Mesendoderm (in vitro differentiated cells): Measurements from ENCODE around the gene RHOU.
"Not testable (repeated sequence)": the region's sequence is repeated elsewhere in the genome, so short reads cannot be mapped to it uniquely, and the experiment has no call there.

Source experiments
- DNase-seq: peaks from one replicate; pipeline ENCODE4 v3.0.0; 2013
- H2AK5ac ChIP-seq: 2 replicates; pipeline ENCODE4 v1.6.1; 2013; ENCODE audit warnings: low read length, inconsistent platforms
- H2BK120ac ChIP-seq: 2 replicates; pipeline ENCODE4 v1.6.1; 2013; ENCODE audit warnings: low read depth, mild to moderate bottlenecking, low read length, moderate library complexity, mixed read lengths
- H2BK15ac ChIP-seq: replicated peaks from 2 replicates; pipeline ENCODE4 v1.6.1; 2013; ENCODE audit warnings: low read depth, mild to moderate bottlenecking, moderate library complexity
- H2BK5ac ChIP-seq: 2 replicates; pipeline ENCODE4 v1.6.1; 2013; ENCODE audit warnings: low read length, inconsistent platforms
- H3K18ac ChIP-seq: 2 replicates; pipeline ENCODE4 v1.6.1; 2013; ENCODE audit warnings: mild to moderate bottlenecking, low read length, mixed read lengths
- H3K23ac ChIP-seq: one replicate; pipeline ENCODE4 v1.6.1; 2013; ENCODE audit warnings: low read length
- H3K27ac ChIP-seq: 2 replicates; pipeline ENCODE4 v1.5.1; 2013; ENCODE audit warnings: low read depth, mild to moderate bottlenecking, inconsistent platforms, low read length, moderate library complexity
- H3K27me3 ChIP-seq: 2 replicates; pipeline ENCODE4 v1.6.1; 2013; ENCODE audit warnings: low read length, control low read depth, mild to moderate bottlenecking, inconsistent platforms; ENCODE audit not compliant: insufficient read depth, poor library complexity
- H3K36me3 ChIP-seq: 2 replicates; pipeline ENCODE4 v1.6.1; 2013; ENCODE audit warnings: low read length, inconsistent platforms; ENCODE audit not compliant: control insufficient read depth, insufficient read depth
- H3K4ac ChIP-seq: one replicate; pipeline ENCODE4 v1.6.1; 2013; ENCODE audit warnings: low read depth, mild to moderate bottlenecking, low read length, moderate library complexity
- H3K4me1 ChIP-seq: 2 replicates; pipeline ENCODE4 v1.6.1; 2013; ENCODE audit warnings: low read depth, low read length, inconsistent platforms; ENCODE audit not compliant: control insufficient read depth
- H3K4me2 ChIP-seq: 2 replicates; pipeline ENCODE4 v1.6.1; 2013; ENCODE audit warnings: low read length
- H3K4me3 ChIP-seq: 2 replicates; pipeline ENCODE4 v1.5.1; 2013; ENCODE audit warnings: mild to moderate bottlenecking, low read length
- H3K56ac ChIP-seq: one replicate; pipeline ENCODE4 v1.6.1; 2013; ENCODE audit warnings: low read length
- H3K79me1 ChIP-seq: 2 replicates; pipeline ENCODE4 v1.6.1; 2013; ENCODE audit warnings: low read length, inconsistent platforms
- H3K79me2 ChIP-seq: 2 replicates; pipeline ENCODE4 v1.6.1; 2013; ENCODE audit warnings: mild to moderate bottlenecking, low read length; ENCODE audit not compliant: control insufficient read depth, insufficient read depth
- H3K9ac ChIP-seq: 2 replicates; pipeline ENCODE4 v1.6.1; 2013; ENCODE audit warnings: low read length, inconsistent platforms
- H4K5ac ChIP-seq: one replicate; pipeline ENCODE4 v1.6.1; 2013; ENCODE audit warnings: low read length
- H4K8ac ChIP-seq: one replicate; pipeline ENCODE4 v1.6.1; 2013; ENCODE audit warnings: low read depth, mild to moderate bottlenecking, control low read depth, low read length, moderate library complexity
- WGBS: extraction: QIAGEN DNeasy Blood & Tissue Kit; methylation state at CpG from one replicate; pipeline ENCODE4 v1.1.7; 2013; ENCODE audit warnings: low lambda C conversion rate, missing lambda C conversion rate; ENCODE audit not compliant: insufficient coverage; ENCODE audit errors: extremely low coverage; 5-methylcytosine and 5-hydroxymethylcytosine counted together

The RHOU gene

GRCh38 chr1:228770779-228771223, 35.5 kb downstream of the RHOU start:
- Histone ChIP-seq H3K4me3 (no peak overlapping the region), H3K79me2 (no peaks in the 10 kb centered on the region), H2BK15ac (no peak overlapping the region), H3K4me2 (no peak overlapping the region), H3K23ac (no peak overlapping the region), H3K79me1 (no peaks in the 10 kb centered on the region), H2BK120ac (no peak overlapping the region), H2AK5ac (no peak overlapping the region), H4K5ac (no peak overlapping the region), H3K4me1 (no peaks in the 10 kb centered on the region), H2BK5ac (no peak overlapping the region), H3K9ac (no peak overlapping the region), H3K56ac (no peak overlapping the region), H4K8ac (no peak overlapping the region), H3K27ac (no peak overlapping the region), H3K27me3 (no peaks in the 10 kb centered on the region), H3K4ac (no peak overlapping the region), H3K18ac (no peak overlapping the region), H3K36me3 (no peaks in the 10 kb centered on the region)
- no peak for DNase-seq
- WGBS: no CpG with 5 or more reads among the region's 5 CpGs

- no peak overlapping the region for H3K56ac ChIP-seq
- H3K79me2 ChIP-seq: no peaks in the 10 kb centered on the region
- H3K9ac ChIP-seq: no peak overlapping the region
- no peak overlapping the region for H3K4me3 ChIP-seq
- no peak overlapping the region for H4K5ac ChIP-seq
- H3K27me3 ChIP-seq: no peaks in the 10 kb centered on the region
- no peak overlapping the region for H3K4ac ChIP-seq
- no peak overlapping the region for H2AK5ac ChIP-seq
- H3K36me3 ChIP-seq: no peaks in the 10 kb centered on the region
- no peak overlapping the region for H2BK5ac ChIP-seq
- H2BK15ac ChIP-seq: no peak overlapping the region
- DNase-seq: no peak
- H3K23ac ChIP-seq: no peak overlapping the region
- no peaks in the 10 kb centered on the region for H3K79me1 ChIP-seq
- no peak overlapping the region for H2BK120ac ChIP-seq
- no peak overlapping the region for H3K4me2 ChIP-seq
- H4K8ac ChIP-seq: no peak overlapping the region
- no peak overlapping the region for H3K27ac ChIP-seq
- no CpG with 5 or more reads among the region's 4 CpGs for WGBS
- H3K4me1 ChIP-seq: no peaks in the 10 kb centered on the region
- no peak overlapping the region for H3K18ac ChIP-seq
These were observed 37.4 kb downstream of the RHOU start for GRCh38 chr1:228772516-228773212.

GRCh38 chr1:228775946-228776345, 40.7 kb downstream of the RHOU start:
- not testable (repeated sequence) for H3K18ac ChIP-seq, H2BK5ac ChIP-seq, H3K36me3 ChIP-seq, H4K8ac ChIP-seq, H2AK5ac ChIP-seq, DNase-seq, H2BK15ac ChIP-seq, H2BK120ac ChIP-seq, H3K4me3 ChIP-seq, H3K4me1 ChIP-seq, H3K9ac ChIP-seq, H3K27me3 ChIP-seq, H3K79me1 ChIP-seq, H4K5ac ChIP-seq, H3K56ac ChIP-seq, H3K23ac ChIP-seq, H3K79me2 ChIP-seq, H3K4me2 ChIP-seq, H3K27ac ChIP-seq, H3K4ac ChIP-seq
- WGBS: no CpG with 5 or more reads among the region's 9 CpGs

- H3K18ac ChIP-seq: no peak overlapping the region
- no peak for DNase-seq
- no peak overlapping the region for H3K9ac ChIP-seq
- no peaks in the 10 kb centered on the region for H3K27me3 ChIP-seq
- H3K4me3 ChIP-seq: no peak overlapping the region
- no peak overlapping the region for H3K23ac ChIP-seq
- H3K4me2 ChIP-seq: no peak overlapping the region
- no peaks in the 10 kb centered on the region for H3K4me1 ChIP-seq
- H3K79me2 ChIP-seq: no peaks in the 10 kb centered on the region
- H4K8ac ChIP-seq: no peak overlapping the region
- H3K56ac ChIP-seq: no peak overlapping the region
- WGBS: no CpG with 5 or more reads among the region's 2 CpGs
- H3K36me3 ChIP-seq: no peaks in the 10 kb centered on the region
- H2AK5ac ChIP-seq: no peak overlapping the region
- H2BK5ac ChIP-seq: no peak overlapping the region
- H3K79me1 ChIP-seq: no peaks in the 10 kb centered on the region
- H2BK15ac ChIP-seq: no peak overlapping the region
- H2BK120ac ChIP-seq: no peak overlapping the region
- H3K27ac ChIP-seq: no peak overlapping the region
- no peak overlapping the region for H3K4ac ChIP-seq
- H4K5ac ChIP-seq: no peak overlapping the region
These were observed 41.2 kb downstream of the RHOU start for GRCh38 chr1:228776449-228776848.

- Histone ChIP-seq H4K8ac (no peak overlapping the region), H3K56ac (no peak overlapping the region), H4K5ac (no peak overlapping the region), H3K9ac (no peak overlapping the region), H3K18ac (no peak overlapping the region), H2BK5ac (no peak overlapping the region), H2AK5ac (no peak overlapping the region), H3K4me2 (no peak overlapping the region), H3K4me3 (no peak overlapping the region), H3K4me1 (no peaks in the 10 kb centered on the region), H2BK120ac (no peak overlapping the region), H3K79me1 (no peaks in the 10 kb centered on the region), H3K79me2 (no peaks in the 10 kb centered on the region), H2BK15ac (no peak overlapping the region), H3K36me3 (no peaks in the 10 kb centered on the region), H3K27ac (no peak overlapping the region), H3K27me3 (no peaks in the 10 kb centered on the region), H3K4ac (no peak overlapping the region), H3K23ac (no peak overlapping the region)
- no CpG with 5 or more reads among the region's 4 CpGs for WGBS
- no peak for DNase-seq
These were observed 42.0 kb downstream of the RHOU start for GRCh38 chr1:228777236-228777635.

- Histone ChIP-seq H3K4ac (no peak overlapping the region), H3K56ac (no peak overlapping the region), H2AK5ac (no peak overlapping the region), H2BK5ac (no peak overlapping the region), H3K79me2 (no peaks in the 10 kb centered on the region), H2BK120ac (no peak overlapping the region), H3K27ac (no peak overlapping the region), H4K5ac (no peak overlapping the region), H3K23ac (no peak overlapping the region), H3K4me1 (no peaks in the 10 kb centered on the region), H3K79me1 (no peaks in the 10 kb centered on the region), H3K9ac (no peak overlapping the region), H2BK15ac (no peak overlapping the region), H3K18ac (no peak overlapping the region), H3K36me3 (no peaks in the 10 kb centered on the region), H3K27me3 (no peaks in the 10 kb centered on the region), H4K8ac (no peak overlapping the region), H3K4me2 (no peak overlapping the region), H3K4me3 (no peak overlapping the region)
- DNase-seq: no peak
- no CpG with 5 or more reads among the region's 1 CpG for WGBS
These were observed 42.7 kb downstream of the RHOU start for GRCh38 chr1:228778026-228778425.
